GM12891 (cell line): ENCODE measurements around the gene BOD1.

Experiments used
- POLR2A ChIP-seq: IDR thresholded peaks from 2 replicates; pipeline ENCODE4 v1.6.1; 2011; ENCODE audit warnings: low read depth, low read length, control low read depth
- POLR2AphosphoS5 ChIP-seq: IDR thresholded peaks from 2 replicates; pipeline ENCODE4 v1.6.1; 2011; ENCODE audit warnings: low read depth, low read length, control low read depth

- no peak for TF ChIP-seq POLR2A
- TF ChIP-seq POLR2AphosphoS5: no peak
Observed at GRCh38 chr5:173567548-173567947, 48.9 kb downstream of the BOD1 start.
